ENCODE data around the gene CLDN20. TPM values are rescaled to one million over a fixed set of nuclear protein-coding genes. Genes with fewer than 3 reads are reported as not detected.
A peak's percentile ranks its signal among the peaks of the same experiment; 100 is the strongest.

Gene CLDN20
- total and polyA plus RNA-seq, 7 donors: not detected

- Histone ChIP-seq H3K9me3 (no peaks in the 10 kb centered on the region), H3K4me1 (peaks cover 0 to 20% (median 4%) of the 10 kb centered on the region in 4 donors), H3K27me3 (no peaks in the 10 kb centered on the region), H3K36me3 (no peaks in the 10 kb centered on the region), H3K4me3 (no peak overlapping the region), H3K27ac (no peak overlapping the region)
- intact Hi-C loops (cut with DNase I): loop anchor here (5.0 to 10.0 kb wide), 2 partner anchors 140 to 1368 kb away; no protein-coding TSS in a partner anchor
- TF ChIP-seq POLR2AphosphoS5 (IDR thresholded peaks at IDR 0.05) (no peak), POLR2A (IDR thresholded peaks at IDR 0.05) (no peak), EP300 (IDR thresholded peaks at IDR 0.05) (no peak), CTCF (IDR thresholded peaks at IDR 0.05) (no peak)
- no peak for DNase-seq
- WGBS, 2 donors: 89 to 95% methylated on average over 1 of the region's 1 CpG
Measured at GRCh38 chr6:155317186-155317585, 53.4 kb downstream of the CLDN20 start.

GRCh38 chr6:155319902-155320301 lies 56.1 kb downstream of the CLDN20 start:
- no peaks in the 10 kb centered on the region for H3K27me3 ChIP-seq
- no peak overlapping the region for H3K27ac ChIP-seq
- intact Hi-C loops (cut with DNase I): loop anchor here (5.0 to 10.0 kb wide), 3 partner anchors 143 to 1365 kb away; no protein-coding TSS in a partner anchor
- TF ChIP-seq POLR2AphosphoS5 (IDR thresholded peaks at IDR 0.05) (no peak), POLR2A (IDR thresholded peaks at IDR 0.05) (no peak), CTCF (IDR thresholded peaks at IDR 0.05) (no peak), EP300 (IDR thresholded peaks at IDR 0.05) (no peak)
- WGBS, 2 donors: 75 to 93% methylated on average over 4 of the region's 4 CpGs
- no peak for DNase-seq
- no peaks in the 10 kb centered on the region for H3K9me3 ChIP-seq
- peak overlapping the region in 1 of 4 donors; percentile 1 for H3K4me3 ChIP-seq
- no peaks in the 10 kb centered on the region for H3K36me3 ChIP-seq
- H3K4me1 ChIP-seq: peaks cover 0 to 7% (median 0%) of the 10 kb centered on the region in 4 donors

- TF ChIP-seq POLR2AphosphoS5 (IDR thresholded peaks at IDR 0.05): no peak
- no peak for TF ChIP-seq POLR2A (IDR thresholded peaks at IDR 0.05)
- TF ChIP-seq CTCF (IDR thresholded peaks at IDR 0.05): no peak
- TF ChIP-seq EP300 (IDR thresholded peaks at IDR 0.05): no peak
- Histone ChIP-seq H3K27ac (no peak overlapping the region), H3K27me3 (no peaks in the 10 kb centered on the region), H3K36me3 (no peaks in the 10 kb centered on the region), H3K4me3 (no peak overlapping the region), H3K4me1 (no peaks in the 10 kb centered on the region), H3K9me3 (no peaks in the 10 kb centered on the region)
- 91 to 95% methylated on average over 2 of the region's 2 CpGs for WGBS, 2 donors
- intact Hi-C loops (cut with DNase I): loop anchor here (10.0 kb wide), 1 partner anchor 1231 kb away; no protein-coding TSS in a partner anchor
- no peak for DNase-seq
Measured at GRCh38 chr6:155324172-155324571, 60.4 kb downstream of the CLDN20 start.

GRCh38 chr6:155324993-155325392 lies 61.2 kb downstream of the CLDN20 start:
- Histone ChIP-seq H3K27me3 (no peaks in the 10 kb centered on the region), H3K27ac (no peak overlapping the region), H3K4me3 (no peak overlapping the region), H3K9me3 (no peaks in the 10 kb centered on the region), H3K36me3 (no peaks in the 10 kb centered on the region), H3K4me1 (no peaks in the 10 kb centered on the region)
- TF ChIP-seq EP300 (IDR thresholded peaks at IDR 0.05): no peak
- TF ChIP-seq POLR2AphosphoS5 (IDR thresholded peaks at IDR 0.05): no peak
- no peak for TF ChIP-seq CTCF (IDR thresholded peaks at IDR 0.05)
- no peak for TF ChIP-seq POLR2A (IDR thresholded peaks at IDR 0.05)
- no peak for DNase-seq
- intact Hi-C loops (cut with DNase I): loop anchor here (5.0 to 10.0 kb wide), 2 partner anchors 207 to 1230 kb away; no protein-coding TSS in a partner anchor
